CD4-positive, alpha-beta T cell treated with Interleukin-6 for 4 hours (primary cell): ENCODE measurements around the gene MAP7D2.
A peak's percentile ranks its signal among the peaks of the same experiment; 100 is the strongest.

Source experiments
- DNase-seq: peaks from one replicate; pipeline ENCODE4 v3.0.0-alpha.2; 2020; ENCODE audit warnings: mixed read lengths

Gene MAP7D2

DNA sequence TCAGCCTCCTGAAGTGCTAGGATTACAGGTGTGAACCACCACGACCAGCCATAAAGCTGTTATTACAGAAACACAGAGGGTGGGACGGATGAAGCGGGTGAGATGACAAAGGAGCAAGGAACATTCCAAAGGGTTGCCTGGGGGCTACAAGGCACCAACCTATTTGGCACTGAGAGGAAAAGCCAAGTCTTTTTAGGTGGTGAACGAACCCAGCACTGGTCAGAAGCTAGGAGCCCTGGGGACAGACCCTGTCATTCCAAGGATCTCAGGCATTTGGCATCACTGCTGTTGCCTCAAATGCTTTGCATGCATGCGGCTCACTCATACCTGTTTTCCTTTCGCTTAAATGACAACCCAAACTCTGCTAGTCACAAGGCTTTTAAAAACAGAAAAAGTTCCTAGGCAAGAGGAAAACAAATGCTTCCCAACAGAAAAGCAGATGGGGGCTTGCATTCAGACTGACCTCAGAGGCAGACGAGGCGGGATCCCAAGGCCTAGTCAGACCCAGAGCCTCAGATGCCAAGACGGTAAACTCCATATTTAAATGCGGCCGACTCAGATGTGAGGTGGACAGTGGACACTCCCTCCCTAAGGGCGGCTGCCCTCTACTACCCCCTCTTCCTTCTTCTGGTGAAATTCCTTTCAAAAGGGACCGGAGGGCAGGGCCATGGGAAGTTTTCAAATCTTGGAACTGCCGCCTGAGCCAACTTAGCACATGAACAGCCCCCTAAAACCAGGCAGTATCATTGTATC, 4.5 kb downstream of the MAP7D2 start:
- no peak for DNase-seq

DNA sequence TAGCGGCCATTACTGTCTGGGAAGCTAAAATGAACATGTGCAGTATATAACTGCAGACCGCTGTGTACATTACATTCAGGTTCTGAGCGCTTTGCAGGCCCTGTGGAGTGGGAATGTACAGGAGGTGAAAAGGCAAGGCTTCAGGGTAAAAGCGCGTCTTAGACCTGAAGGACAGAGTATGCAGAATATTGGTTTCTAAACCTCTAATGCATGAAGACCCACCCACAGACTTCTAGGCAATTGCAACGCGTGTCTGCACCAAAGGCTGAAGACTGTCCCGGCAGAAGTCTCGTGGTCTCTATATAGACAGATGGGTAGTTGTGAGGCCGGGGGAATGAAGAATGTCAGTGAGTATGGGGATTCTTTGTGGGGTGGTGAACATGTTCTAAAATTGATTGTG, 5.4 kb downstream of the MAP7D2 start:
- DNase-seq, result no peak

- no peak for DNase-seq
Observed at GRCh38 chrX:20101934-20102581, 14.6 kb downstream of the MAP7D2 start.

- no peak for DNase-seq
Observed at GRCh38 chrX:20091499-20091898, 25.2 kb downstream of the MAP7D2 start.

GRCh38 chrX:20089845-20090244, 26.9 kb downstream of the MAP7D2 start:
- no peak for DNase-seq

DNA sequence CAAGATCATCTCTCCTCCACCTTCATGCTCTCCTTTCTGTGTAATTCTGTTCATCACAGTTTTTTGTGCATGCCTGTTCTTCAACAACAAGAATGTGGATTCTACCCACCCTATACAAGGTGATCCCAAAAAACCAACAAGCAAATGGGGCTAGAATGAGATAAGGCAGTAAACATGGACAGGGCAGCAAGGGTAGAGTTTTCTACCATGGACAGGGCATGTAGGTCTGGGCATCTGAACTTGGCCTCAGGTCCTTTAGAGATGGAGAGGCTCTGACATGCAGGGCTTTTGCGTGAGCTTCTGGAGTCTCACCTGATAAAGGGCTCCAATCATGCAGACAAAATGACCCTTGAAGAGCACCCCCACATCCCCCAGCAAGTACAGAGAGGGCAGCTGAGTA, 36.4 kb downstream of the MAP7D2 start:
- no peak for DNase-seq

- DNase-seq, result no peak
Observed at GRCh38 chrX:20071511-20072079, 45.1 kb downstream of the MAP7D2 start.

- no peak for DNase-seq
Observed at GRCh38 chrX:20067709-20068561, 48.8 kb downstream of the MAP7D2 start.

DNA sequence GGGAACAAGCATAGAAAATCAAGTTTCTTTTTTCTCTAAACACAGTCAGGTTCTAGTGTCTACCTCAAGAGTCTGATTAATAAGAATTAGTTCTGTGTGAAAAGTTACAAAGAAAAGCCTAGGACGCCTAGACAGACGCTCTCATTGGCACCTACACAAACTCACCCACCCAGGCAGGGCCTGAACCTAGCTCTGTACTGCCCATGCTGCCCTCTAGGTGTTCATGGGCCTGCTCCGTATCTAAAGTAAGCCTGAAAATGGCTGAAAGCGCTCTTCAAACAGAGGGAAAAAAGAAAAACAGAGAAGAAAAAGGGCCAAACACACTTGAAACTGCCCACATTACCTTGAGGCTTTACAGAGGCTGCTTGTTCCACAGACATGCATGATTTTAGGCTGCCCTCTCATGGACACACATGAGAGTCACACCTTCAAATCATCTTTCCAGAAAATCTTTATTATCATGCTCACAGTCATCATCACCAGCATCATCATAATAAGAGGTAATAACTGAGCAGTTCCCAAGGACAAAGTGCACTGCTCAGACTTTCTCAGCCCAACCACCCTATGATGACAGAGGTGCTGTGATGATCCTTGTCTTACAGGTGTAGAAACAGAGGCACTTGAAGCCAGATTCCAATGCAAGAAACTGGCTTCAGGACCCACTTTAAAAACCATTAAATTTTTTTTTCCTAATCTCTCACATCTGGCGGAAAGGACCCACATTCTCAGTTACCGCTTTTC, 49.6 kb downstream of the MAP7D2 start:
- DNase-seq, result peak; percentile 18

DNA sequence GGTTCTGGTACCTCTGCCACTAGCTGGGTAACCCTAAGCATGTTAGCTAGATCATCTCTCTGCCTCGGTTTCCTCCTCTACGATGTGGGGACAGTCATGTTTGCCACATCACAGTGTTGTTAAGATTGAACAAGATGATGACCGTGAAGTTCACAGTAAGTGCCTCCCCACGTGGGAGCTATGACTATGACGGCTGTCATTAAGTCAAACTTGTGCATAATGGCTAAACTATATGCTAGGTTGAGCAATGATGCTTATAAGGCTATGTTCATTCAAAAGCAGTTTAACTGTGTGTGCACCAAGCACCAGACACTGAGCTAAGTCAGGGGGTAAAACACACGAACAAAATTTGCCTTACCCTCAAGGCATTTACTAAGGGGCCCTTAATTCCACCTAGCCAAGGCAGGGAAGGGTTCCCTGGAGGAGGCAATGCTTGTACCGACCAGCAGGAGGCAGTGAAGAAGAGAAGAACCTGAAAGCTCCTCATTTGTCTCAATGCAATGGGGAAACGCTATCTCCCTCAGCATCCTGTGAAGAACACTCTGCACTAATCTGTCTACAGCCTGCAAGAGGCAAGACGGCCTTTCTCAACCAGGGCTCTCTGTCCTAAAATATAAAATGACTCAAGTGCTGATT, 52.9 kb downstream of the MAP7D2 start:
- DNase-seq, result no peak

DNA sequence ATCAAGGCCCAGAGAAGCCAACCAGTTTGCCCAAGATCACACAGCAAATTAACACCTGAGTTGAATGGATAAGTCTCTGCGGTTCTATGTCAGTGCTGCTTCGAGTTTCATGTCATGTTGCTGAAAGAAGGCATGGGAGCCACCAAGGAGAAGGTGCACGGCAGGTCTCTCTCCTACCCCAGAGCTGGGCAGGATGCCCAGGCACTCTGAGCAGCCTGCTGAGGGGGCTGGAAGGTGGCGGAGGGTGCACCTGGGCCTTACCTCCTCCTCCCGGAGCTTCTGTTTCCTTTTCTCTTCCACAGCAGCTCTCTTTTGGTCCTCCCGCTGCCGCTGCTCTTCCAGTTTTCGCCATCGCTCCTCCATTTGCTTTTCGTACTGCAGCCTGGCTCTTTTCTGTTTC, 53.6 kb downstream of the MAP7D2 start:
- DNase-seq, result no peak

DNA sequence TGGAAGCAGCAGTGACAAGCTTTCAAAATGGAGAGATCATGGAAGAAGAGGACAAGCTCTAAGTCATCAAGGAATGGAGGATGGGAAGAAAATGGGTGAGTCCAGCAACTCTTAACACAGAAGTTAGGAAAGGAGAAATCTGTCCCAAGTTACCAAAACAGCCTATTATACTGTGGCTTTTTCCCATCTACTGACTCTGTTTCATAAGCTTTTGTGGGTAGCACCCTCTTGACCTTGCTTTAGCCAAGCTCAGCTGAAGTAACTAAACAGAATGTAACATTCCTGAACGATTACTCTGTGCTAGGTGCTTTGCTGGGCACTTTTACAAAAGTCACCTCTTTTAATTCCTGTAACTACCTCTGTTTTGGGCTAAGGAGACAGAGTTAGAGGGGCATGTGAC, 54.9 kb downstream of the MAP7D2 start:
- no peak for DNase-seq

DNA sequence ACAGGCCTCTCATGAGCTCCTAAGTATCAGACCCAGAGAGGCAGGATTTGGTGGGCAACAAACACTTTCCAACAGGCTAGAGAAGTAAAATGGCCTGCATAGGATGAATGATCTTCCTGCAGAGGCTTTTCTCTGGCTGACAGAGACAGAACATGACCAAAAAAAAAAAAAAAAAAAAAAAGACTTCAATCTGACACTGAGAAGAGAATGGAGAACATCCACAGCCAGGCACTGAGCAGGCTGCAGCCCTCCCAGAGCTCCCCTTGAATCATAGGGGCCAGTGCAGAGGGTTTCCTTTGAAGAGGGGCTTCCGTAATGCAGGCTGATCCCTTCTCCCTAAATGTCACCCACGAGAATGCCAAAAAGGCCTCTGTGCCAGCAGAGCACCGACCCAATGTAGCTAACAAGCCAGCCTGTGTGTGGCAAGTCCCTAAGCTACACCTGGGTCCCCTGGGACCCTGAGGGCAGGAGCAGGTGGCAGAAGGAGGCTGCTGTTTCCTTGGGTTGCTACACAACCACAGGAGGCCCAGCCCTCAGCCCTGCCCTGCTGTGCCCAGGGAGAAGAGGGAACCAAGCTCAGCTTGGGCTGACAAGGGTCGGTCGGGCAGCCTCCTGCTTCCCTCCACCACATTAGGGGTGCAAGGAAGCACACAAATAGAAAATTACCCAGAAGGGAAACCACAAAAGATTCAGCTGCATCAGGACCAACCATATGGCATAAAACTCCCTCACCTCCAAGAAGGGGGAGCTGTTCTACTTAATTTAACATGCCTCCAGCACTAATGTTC, 55.6 kb downstream of the MAP7D2 start:
- no peak for DNase-seq

DNA sequence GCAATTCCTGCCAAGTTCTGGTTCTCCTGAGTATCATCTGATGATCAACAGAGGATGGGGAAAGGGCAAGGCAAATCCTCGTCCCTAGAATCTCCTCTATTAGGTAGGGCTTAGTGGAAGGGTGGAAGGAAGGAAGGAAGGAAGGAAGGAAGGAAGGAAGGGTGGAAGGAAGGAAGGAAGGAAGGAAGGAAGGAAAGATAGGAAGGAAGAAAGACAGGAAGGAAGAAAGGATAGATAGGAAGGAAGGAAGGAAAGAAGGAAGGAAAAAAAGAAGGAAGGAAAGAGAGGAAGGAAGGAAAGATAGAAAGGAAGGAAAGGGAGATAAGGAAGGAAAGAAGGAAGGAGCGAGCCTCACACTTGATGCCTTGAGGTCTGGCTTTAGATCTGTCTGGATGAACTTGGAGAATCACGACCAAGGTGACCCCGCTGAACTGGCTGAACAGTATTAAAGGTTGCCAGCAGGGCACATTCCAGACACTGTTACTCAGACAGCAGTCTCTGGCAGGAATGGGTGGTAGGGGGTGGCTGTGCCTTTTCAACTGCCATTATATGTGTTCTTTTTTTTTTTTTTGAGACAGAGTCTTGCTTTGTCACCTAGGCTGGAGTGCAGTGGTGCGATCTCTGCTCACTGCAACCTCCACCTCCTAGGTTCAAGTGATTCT, 57.1 kb downstream of the MAP7D2 start:
- no peak for DNase-seq

DNA sequence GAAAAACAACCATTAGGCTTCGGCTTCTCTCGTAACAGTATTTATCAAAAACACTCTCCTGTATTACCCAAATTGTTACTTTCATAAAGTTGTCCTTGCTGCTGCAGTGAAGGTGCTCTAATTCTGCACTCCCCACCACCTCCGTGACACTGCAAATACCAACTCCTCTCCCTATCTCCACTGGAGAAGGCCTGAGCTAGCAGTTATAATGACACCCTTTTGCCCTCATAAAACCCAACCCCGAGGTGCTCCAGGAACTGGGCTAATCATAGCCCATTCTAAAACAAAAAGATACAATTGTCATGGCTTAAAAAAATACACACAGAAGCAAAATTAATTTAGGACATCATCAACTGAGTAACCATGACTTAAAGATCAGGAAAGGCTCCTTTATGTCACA, 59.2 kb downstream of the MAP7D2 start:
- no peak for DNase-seq

GRCh38 chrX:20056704-20057103, 60.0 kb downstream of the MAP7D2 start:
- DNase-seq, result no peak

GRCh38 chrX:20053537-20053936, 63.2 kb downstream of the MAP7D2 start:
- no peak for DNase-seq

DNA sequence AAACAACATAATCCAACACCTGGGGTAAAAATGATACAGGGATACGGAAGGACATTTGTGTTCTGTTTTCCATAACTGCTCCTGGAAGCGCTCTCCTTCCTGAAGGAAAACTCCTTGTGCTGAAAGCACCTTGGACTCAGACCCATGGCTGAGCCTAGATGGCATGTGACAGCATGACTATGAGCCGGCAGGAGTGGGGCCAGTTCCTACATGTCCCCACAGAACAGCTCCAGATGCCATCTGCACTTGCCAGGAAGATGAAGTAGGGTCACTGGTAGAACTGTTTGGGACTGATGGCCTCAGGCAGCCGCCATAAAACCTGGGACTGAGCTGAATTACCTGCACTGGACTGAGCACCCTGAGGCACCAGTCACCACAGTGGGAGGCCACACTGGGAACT, 69.8 kb downstream of the MAP7D2 start:
- no peak for DNase-seq

DNA sequence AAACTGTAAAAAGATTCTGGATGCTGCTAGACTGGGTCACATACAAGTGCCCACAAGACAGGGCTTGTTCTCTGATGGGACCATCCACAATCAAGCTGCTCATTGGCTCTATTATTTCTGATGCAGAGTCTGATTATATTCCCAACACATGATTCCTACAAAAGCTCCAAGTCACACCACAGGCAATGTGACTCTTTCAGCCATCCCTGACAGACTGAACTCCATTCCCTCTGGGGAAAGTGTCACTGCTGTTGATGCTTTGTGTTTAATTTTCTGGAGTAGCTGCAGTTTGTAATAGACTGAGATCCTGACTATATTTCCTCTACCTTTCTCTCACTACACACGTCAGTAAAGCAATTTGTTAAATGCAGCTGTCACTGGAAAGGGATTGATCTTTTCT, 70.5 kb downstream of the MAP7D2 start:
- no peak for DNase-seq

DNA sequence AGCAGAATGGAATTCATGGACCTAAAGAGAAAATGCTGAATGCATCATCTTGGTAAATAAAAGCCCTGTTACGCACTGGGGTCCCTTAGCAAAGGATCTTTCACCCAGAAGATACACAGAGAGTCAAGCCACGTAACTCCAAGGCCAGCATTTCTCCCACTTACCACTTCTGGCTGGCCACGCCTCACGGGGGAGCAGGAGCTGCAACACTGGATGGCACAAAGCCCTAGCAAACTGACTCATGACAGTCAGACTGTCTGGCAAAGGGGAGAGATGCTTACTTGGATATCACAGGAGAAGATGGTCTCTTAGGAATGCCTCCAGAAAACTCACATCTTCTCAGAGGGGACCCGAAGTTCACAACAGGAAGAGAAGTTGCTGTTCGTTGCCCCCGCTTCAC, 74.5 kb downstream of the MAP7D2 start:
- no peak for DNase-seq

DNA sequence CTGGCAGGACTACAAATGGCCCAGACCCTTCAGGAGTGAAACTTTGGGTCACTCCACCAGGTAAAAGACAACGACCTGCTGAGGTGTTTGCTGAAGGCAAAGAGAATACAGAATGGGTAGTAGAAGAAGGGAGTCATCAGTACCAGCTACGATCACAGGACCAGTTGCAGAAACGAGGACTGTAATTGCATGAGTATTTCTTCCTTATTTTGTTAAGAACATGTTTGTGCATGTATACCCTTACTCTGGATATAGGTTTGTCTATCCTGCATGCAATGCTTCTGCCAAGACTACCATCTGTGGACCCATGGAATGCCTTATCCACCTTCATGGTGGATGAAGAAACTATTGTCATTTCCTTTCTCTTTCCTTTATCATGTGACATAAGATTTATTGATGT, 77.7 kb downstream of the MAP7D2 start:
- no peak for DNase-seq
